Measurements from ENCODE around the gene PSME3.
"Not testable (repeated sequence)": the region's sequence is repeated elsewhere in the genome, so short reads cannot be mapped to it uniquely, and the experiment has no call there.

Gene PSME3

GRCh38 chr17:42851371-42852240 lies 18.4 kb downstream of the PSME3 start:
- DNase-seq = not testable (repeated sequence)

- no peak for DNase-seq
Measured at GRCh38 chr17:42852351-42852750, 19.2 kb downstream of the PSME3 start.

- DNase-seq = no peak
Measured at GRCh38 chr17:42853004-42853403, 19.8 kb downstream of the PSME3 start.

DNA sequence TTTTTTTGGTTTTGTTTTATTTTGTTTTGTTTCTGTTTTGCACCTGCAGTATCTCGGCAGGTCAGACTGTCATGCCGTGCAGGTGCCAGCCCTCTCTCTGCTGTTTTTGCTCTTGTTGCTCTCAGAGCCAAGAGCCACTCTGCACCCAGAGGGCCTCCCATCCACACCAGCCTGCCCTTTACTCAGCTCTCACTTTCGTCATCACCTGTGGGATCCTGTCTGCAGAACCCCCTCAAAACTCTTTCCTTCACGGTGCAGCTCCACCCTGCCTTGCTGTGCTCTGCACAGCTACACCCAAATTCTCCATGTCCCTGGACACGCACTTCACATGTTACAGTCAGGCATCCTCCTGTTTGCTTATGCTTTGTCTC lies 20.4 kb downstream of the PSME3 start:
- DNase-seq = no peak

DNA sequence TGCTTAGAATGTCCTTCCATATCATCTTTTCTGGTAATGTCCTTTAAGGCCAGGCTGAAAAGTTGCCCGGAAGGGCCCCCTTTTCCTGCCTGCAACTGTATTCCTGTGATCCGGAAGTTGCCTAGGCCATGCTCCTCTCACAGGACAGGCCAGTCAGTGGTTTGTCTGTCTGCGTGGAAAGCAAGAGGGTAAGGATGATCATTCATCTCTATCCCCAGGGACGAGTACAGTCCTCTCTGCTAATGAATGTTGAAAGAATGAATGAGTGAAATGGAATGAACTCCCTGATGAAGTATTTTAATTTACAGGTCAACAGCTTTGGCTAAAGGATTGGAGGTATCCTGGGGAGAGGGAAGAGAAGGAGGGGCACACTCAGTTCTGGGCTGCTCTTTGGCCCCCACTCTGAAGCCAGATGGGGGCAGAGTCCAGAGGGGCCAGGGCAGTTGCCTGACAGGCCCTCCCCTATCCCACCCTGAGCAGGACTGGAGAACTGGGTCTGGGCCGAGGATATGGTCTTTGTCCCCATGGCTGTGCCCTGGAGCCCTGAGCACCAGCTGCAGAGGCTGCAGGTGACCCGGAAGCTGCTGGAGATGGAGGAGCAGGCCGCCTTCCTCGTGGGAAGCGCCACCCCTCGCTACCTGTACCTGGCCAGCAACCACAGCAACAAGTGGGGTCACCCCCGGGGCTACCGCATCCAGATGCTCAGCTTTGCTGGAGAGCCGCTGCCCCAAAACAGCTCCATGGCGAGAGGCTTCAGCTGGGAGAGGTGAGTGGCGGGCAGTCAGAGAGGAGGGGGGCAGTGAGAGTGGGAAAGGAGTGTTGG lies 21.0 kb downstream of the PSME3 start:
- no peak for DNase-seq

- no peak for DNase-seq
Measured at GRCh38 chr17:42855048-42855596, 21.9 kb downstream of the PSME3 start.

GRCh38 chr17:42856093-42856492 lies 22.9 kb downstream of the PSME3 start:
- not testable (repeated sequence) for DNase-seq

DNA sequence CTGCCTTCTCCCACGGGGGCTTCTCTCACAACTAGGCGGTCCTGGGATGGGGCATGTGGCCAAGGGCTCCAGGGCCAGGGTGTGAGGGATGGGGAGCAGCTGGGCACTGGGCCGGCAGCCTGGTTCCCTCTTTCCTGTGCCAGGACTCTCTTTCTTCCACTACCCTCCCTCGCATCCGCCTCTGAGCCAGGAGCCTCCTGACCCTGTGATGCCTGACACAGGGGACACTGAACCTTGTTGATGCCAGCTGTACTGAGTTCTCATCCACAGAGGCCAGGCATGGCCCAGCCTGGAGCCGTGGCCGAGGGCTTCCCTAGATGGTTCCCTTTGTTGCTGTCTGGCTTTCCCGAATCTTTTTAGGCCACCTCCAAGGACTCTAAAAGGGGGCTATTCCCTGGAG lies 23.3 kb downstream of the PSME3 start:
- DNase-seq = not testable (repeated sequence)

GRCh38 chr17:42857389-42857788 lies 24.2 kb downstream of the PSME3 start:
- no peak for DNase-seq

GRCh38 chr17:42865638-42866094 lies 32.5 kb downstream of the PSME3 start:
- DNase-seq = no peak

DNA sequence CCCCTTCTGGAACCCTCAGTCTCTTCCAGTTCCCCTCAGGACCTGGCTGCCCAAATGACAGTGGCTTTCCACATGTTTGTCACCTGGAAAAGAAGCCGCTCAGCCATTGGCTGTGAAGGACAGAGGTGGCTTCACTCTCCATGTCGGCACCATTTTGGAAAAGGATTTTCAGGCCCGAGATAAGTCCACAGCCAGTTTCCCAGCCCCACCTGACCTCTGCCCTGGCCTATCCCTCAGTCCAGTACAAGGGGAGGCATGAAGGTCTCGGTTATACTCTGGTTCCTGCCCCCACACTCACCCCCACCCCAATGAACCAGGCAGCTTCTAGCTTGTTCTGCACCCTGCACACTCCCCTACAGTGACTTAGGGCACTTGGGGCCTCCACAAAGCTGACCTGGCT lies 33.0 kb downstream of the PSME3 start:
- DNase-seq = no peak

DNA sequence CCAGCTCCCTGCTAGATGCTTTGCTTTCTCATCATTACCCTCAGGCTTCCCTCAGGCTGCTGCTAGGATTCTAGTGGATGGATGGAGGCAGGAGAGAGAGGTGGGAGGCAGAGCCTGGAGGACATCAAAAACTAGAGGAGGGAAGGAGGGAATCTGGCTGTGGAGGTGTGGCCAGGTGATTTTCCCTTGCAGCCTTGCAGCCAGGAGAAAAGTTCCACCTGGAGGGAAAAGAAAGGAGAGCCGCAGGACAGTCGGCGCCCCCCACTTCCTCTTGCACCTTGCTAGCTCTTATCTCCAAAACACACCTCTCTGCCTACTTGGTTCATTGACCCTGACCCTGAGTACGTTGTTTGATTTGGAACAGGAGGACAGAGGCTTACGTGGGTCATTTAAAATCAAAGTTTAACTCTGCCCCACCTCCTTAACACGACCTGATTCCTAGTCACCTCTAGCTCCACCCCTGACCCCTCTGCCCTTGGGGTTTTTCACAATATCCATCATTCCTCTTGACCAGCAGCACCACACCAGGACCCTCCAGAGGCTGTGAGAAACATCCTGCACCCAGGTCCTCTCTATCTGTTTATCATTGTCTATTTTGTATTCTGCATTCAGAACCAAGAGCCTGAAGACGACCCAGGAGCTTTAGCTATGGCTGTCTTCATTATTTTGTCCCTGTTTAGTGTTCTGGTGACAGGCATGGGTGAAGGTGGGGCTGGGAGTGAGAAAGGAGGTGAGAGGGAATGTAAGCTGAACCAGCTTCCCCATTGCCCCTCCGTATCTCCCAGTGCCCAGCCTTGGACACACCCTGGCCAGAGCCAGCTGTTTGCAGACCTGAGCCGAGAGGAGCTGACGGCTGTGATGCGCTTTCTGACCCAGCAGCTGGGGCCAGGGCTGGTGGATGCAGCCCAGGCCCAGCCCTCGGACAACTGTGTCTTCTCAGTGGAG lies 33.7 kb downstream of the PSME3 start:
- DNase-seq = no peak

- not testable (repeated sequence) for DNase-seq
Measured at GRCh38 chr17:42867694-42868261, 34.6 kb downstream of the PSME3 start.

GRCh38 chr17:42868338-42868737 lies 35.1 kb downstream of the PSME3 start:
- DNase-seq = no peak

GRCh38 chr17:42871647-42872046 lies 38.5 kb downstream of the PSME3 start:
- no peak for DNase-seq

DNA sequence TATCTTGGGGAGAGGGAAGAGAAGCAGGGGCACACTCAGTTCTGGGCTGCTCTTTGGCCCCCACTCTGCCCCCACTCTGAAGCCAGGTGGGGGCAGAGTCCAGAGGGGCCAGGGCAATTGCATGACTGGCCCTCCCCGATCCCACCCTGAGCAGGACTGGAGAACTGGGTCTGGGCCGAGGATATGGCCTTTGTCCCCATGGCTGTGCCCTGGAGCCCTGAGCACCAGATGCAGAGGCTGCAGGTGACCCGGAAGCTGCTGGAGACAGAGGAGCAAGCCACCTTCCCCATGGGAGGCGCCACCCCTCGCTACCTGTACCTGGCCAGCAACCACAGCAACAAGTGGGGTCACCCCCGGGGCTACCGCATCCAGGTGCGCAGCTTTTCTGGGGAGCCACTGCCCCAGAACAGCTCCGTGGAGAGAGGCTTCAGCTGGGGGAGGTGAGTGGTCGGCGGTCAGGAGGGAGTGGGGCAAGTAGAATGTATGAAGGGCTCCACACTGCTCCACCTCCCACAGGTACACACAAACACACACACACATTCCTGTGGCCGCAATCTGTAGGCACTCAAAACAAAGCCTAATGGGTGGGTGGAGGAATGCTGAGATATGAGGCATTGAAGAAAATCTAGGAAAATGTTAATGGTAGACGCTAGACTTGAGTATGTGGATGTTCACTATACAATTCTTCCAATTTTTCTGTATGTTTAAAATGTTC lies 39.2 kb downstream of the PSME3 start:
- DNase-seq = no peak

GRCh38 chr17:42873315-42873714 lies 40.1 kb downstream of the PSME3 start:
- no peak for DNase-seq

DNA sequence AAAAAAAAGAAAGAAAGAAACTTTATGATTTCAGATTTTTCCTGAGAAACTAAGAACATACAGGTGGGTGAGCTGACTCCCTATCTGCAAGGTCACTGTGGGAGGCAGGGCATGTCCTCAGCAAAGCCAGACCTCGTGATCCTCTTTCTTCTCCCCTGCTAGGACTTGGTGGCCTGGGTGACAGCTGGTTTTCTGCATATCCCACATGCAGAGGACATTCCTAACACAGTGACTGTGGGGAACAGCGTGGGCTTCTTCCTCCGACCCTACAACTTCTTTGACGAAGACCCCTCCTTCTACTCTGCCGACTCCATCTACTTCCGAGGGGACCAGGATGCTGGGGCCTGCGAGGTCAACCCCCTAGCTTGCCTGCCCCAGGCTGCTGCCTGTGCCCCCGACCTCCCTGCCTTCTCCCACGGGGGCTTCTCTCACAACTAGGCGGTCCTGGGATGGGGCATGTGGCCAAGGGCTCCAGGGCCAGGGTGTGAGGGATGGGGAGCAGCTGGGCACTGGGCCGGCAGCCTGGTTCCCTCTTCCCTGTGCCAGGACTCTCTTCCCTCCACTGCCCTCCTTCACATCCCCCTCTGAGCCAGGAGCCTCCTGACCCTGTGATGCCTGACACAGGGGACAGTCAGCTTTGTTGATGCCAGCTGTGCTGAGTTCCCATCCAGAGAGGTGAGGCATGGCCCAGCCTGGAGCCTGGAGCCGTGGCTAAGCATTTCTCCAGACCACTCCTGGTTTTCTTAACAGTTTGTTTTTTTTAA lies 40.9 kb downstream of the PSME3 start:
- not testable (repeated sequence) for DNase-seq

DNA sequence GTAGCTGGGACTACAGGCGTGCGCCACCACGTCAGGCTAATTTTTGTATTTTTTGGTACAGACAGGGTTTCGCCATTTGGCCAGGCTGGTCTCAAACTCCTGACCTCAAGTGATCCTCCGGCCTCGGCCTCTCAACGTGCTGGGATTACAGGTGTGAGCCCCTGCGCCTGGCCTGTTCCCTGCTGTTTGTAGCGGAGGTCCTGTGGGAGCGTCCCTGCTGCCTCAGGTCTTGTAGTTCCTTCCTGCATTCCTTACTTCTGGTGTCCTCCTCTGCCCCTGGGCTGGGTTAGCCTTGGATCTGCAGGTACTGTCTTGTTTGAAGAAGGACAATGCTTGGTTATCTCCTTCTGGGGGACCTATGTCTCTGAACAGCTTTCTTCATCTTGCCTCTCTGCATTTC lies 43.8 kb downstream of the PSME3 start:
- no peak for DNase-seq

- DNase-seq = no peak
Measured at GRCh38 chr17:42878123-42878880, 45.1 kb downstream of the PSME3 start.

Data from GF-D8 (cell line).